Activated CD8-positive, alpha-beta memory T cell treated with anti-CD3 and anti-CD28 coated beads, Interleukin-2, amount 50 U/mL, for 24 hours (primary cell): Measurements from ENCODE around the gene AASDH.
"Not testable (repeated sequence)": the region's sequence is repeated elsewhere in the genome, so short reads cannot be mapped to it uniquely, and the experiment has no call there.

Experiments
- DNase-seq: peaks from one replicate; pipeline ENCODE4 v3.0.0-alpha.2; 2020; ENCODE audit errors: extremely low read depth

The AASDH gene

GRCh38 chr4:56400560-56400959 lies 13.3 kb upstream of the AASDH start:
- DNase-seq = no peak

- no peak for DNase-seq
These were observed 4.0 kb upstream of the AASDH start for GRCh38 chr4:56391270-56391669.

DNA sequence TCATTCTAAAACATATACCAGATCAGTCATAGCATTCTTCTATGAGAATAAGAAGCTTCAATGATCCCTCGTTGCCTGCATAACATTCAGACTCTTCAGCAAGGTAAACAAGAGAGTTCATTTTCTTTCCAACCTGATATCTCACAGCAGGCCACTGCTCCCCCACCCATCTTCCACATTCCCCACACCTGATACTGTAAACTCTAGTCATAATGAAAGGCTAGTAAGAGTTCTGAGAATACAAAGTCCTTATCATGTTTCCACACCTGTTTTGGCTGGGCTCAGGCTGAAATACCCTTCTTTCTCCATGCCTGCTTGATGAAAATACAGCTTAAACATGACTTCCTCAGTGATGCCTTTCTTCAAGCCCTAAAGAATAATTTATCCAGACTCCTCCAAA lies 2.3 kb upstream of the AASDH start:
- DNase-seq = no peak

- DNase-seq = no peak
These were observed 1.0 kb upstream of the AASDH start for GRCh38 chr4:56388306-56388705.

DNA sequence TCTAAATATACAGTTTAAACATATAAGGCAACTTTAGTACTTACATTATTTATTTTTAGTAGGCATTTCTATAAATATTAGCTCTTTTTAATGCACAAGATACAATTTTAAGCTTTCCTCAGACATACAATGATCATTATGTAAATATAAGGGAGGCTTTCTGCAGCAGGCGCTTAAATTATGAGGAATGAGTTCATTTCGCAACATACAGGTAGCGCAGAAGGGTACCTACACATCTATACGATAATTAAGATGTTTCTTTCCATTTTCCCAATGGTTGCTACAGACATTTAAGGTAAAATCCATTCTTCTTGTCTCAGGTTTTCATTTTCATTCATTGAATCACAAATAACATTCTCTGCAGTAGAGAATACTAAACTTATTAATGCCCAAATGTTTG lies 1.2 kb downstream of the AASDH start:
- no peak for DNase-seq

- DNase-seq = no peak
These were observed 11.8 kb downstream of the AASDH start for GRCh38 chr4:56375458-56375857.

- no peak for DNase-seq
These were observed 12.3 kb downstream of the AASDH start for GRCh38 chr4:56374956-56375355.

DNA sequence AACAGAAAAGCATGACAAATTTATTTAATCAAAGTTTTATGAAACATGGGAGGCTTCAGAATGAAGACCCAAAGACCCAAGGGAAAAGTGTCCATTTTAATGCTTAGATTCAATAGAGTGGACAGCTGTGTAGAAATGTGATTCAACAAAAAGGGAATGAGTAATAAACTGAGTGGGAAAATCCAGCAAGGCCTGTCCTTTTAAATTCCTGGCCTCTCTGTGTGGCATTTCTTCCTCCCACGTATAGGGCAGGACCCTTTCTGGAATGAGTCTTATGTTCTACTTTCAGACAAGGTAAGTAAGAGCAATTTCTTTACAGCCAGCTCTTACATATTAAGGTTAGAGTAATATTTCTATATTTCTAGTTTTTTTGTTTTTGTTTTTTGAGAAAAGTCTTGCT lies 14.5 kb downstream of the AASDH start:
- DNase-seq = no peak

DNA sequence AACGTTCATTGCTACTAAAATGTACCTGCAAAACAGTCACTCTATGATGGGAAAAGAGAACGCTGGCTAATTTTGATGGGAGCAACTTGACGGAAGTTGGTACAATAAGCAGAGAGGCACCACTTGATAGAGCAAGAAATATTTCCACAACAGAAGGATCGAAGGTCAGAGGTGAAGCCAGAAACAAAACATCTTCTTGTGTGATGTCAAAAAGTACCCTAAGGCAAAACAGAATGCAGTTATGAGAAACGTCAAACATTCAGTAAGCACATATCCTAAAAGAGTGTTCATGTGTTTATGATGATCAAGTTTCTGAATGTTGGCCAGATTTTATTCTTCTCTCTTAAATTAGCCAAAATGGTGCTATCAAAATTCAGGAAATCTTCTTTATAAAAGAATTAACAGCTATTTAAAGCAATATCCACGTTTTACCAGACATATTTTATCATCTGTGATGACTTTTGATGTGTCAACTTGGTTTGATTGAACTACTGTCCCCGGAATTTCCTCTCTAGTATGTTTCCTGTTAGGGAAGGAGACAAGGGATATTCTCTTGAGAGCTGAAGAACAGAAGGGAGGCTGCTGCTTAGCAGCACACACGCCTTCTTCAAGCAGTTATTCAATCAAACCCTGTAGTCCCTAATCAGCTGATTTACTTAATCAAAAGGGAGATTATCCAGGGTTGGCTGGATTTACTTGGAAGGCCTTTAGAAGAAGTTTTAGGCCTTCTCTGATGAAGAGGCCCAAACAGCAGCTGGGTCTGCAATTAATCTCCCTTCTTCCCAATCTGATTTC lies 15.7 kb downstream of the AASDH start:
- DNase-seq = no peak

GRCh38 chr4:56370377-56370776 lies 16.9 kb downstream of the AASDH start:
- no peak for DNase-seq

GRCh38 chr4:56362981-56363380 lies 24.3 kb downstream of the AASDH start:
- DNase-seq = not testable (repeated sequence)

DNA sequence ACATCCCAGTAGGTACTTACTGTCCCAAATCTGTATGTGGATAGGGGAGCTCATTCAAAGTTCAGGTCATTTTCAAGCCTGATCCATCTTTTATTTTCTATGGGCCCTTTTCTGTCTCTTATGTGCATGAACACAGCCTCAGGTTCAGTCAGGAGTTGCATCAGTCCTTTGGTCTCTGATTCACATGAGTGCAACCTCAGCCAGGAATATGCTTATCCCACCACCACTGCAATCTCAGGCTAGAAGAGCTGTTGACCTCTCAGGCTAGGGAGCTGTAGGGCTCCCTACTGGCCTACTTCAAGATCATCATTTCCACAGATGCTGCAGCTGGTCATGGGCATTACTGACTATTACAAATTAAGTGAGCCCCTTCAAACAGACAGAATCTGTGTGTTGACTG lies 27.2 kb downstream of the AASDH start:
- DNase-seq = no peak

GRCh38 chr4:56356650-56357049 lies 30.6 kb downstream of the AASDH start:
- no peak for DNase-seq

GRCh38 chr4:56348576-56348975 lies 38.7 kb downstream of the AASDH start:
- DNase-seq = no peak

DNA sequence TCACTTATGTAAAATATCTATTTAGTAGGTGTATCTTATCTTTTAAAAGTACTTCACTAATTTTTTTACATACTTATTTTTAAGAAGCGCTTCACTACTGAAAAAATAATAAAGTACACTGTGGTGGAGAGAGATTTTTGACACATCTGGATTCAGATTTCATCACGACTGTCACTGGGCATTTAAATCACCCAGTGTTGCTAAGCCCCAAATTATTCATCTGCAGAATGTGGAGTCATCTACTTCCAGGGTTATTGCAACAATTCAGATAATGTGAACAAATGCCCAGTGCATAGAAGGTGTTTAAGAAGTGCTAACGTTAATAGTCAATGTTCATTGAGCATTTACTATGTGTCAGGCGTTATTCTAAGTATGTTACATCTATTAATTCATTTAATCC lies 41.8 kb downstream of the AASDH start:
- no peak for DNase-seq

DNA sequence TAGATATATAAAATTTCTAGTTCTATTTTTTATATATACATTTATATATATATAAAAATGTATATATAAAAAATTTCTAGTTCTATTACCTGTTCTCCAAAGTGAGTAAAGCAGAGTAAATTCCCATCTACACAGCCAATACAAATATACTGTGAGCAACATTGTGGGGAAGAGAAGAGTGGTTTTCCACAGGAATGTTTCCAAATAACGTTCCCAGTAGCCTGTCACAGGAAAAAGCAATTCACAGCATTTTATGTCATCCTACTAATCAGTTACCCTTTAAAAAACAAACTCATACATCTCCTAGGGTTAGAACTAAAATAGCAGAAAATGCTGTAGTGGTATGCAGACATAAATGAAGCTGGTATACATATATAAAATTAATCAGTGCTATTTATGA lies 44.5 kb downstream of the AASDH start:
- no peak for DNase-seq

GRCh38 chr4:56330691-56331090 lies 56.6 kb downstream of the AASDH start:
- no peak for DNase-seq

DNA sequence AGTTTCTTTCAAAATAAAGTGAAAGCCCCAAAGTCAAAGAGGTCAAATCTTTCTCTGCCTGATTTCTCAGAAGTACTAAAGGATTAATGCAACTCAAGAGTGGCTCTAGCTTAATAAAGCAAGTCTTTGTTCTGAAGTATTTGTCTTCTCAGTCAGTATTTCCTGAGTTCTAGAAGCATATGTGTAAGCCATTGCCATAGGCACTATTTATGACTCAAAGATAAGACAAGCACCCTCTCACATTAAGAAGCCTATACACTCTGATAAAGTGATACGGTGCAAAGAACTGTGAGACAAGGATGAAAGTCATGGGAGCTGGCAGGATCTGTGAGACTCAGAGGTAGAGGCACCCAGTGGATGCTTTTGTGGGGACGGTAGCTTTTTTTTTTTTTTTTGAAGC lies 60.9 kb downstream of the AASDH start:
- no peak for DNase-seq

- no peak for DNase-seq
These were observed 63.2 kb downstream of the AASDH start for GRCh38 chr4:56324011-56324610.

- no peak for DNase-seq
These were observed 64.0 kb downstream of the AASDH start for GRCh38 chr4:56323327-56323726.

DNA sequence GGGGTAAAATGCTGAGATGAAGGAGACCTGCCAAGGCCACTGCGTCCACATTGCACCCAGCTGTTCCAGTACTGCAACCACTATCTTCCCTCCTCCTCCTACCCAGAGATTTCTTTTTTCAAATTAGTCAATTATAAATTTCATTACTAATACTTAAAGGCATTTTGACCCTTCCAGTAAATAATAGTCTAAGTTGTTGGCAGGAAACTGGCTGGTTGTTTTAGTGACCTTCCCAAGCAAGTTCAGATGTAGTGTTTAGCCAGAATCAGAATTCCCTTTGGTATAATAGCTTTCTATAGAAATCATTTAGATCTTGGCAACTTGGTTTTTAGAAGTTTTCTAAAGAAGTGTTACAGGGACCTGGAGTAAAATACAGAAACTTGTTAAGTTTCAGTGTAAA lies 66.0 kb downstream of the AASDH start:
- DNase-seq = no peak

GRCh38 chr4:56320293-56320692 lies 67.0 kb downstream of the AASDH start:
- DNase-seq = no peak

DNA sequence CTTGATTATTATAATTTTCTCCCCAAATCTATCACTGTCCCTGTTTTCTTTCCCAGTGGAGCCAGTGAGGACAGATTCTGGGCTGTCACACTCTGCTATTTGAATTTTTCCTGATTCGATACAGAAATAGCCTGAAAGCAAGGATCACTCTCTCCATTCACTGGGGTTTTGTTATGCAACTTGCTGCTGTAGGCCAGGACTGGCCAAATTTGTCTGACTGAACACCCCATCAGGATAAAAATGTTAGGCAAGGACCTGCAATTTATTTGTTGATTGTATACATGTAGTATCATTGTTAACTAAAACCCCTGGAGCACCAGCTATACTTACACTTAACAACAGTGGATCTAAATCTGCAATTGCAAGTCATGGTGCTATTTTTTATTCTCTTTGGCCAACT lies 68.7 kb downstream of the AASDH start:
- no peak for DNase-seq

GRCh38 chr4:56317749-56318148 lies 69.5 kb downstream of the AASDH start:
- no peak for DNase-seq
